Body of pancreas (tissue), 4 donors: Measurements from ENCODE around the gene INTS3. TPM values are rescaled to one million over a fixed set of nuclear protein-coding genes. Genes with fewer than 3 reads are reported as not detected.

ENCODE experiments used
- ATAC-seq: fragments of 150-250 bp; one replicate; pipeline ENCODE4 v1.9.1; 2016
- DNase-seq, 4 donors: peaks; one replicate each; pipeline ENCODE4 v3.0.0-alpha.2; 2019
- H3K27ac ChIP-seq, 4 donors: fragments of 200-600 bp; sonication (generic); 1 replicate in 3 of 4; 2 replicates in 1 of 4; pipeline versions ENCODE4 v1.5.1 to v1.6.1; 2016 to 2019; ENCODE audit warnings: mild to moderate bottlenecking in 1 of 4, mixed read lengths in 1 of 4, moderate library complexity in 1 of 4
- H3K27me3 ChIP-seq, 2 donors: fragments of 200-600 bp; sonication (generic); one replicate each; pipeline ENCODE4 v1.6.0; 2016; ENCODE audit warnings: mild to moderate bottlenecking in 1 of 2
- H3K36me3 ChIP-seq, 2 donors: fragments of 200-600 bp; sonication (generic); replicated peaks in 1 of 2; 2 replicates each; pipeline ENCODE4 v1.5.1; 2016; ENCODE audit warnings: low read depth in 2 of 2; ENCODE audit not compliant: insufficient read depth in 1 of 2
- H3K4me1 ChIP-seq: fragments of 200-600 bp; sonication (generic); one replicate; pipeline ENCODE4 v1.6.0; 2016
- H3K4me3 ChIP-seq, 2 donors: fragments of 200-600 bp; sonication (generic); 1 replicate in 1 of 2; 2 replicates in 1 of 2; pipeline ENCODE4 v1.5.1; 2016 to 2019
- H3K9me3 ChIP-seq, 3 donors: fragments of 200-600 bp; sonication (generic); 1 replicate in 2 of 3; 2 replicates in 1 of 3; pipeline ENCODE4 v1.5.1; 2016
- CTCF ChIP-seq, 7 experiments: fragments of 450-650 bp in 4 of 7; fragments of 200-600 bp in 3 of 7; sonication (generic) in 3 of 7; IDR thresholded peaks; one replicate each; pipeline ENCODE4 v1.5.1; 2016 to 2019; ENCODE audit warnings: antibody characterized with exemption in 7 of 7
- POLR2A ChIP-seq, 3 donors: fragments of 450-650 bp; IDR thresholded peaks; one replicate each; pipeline ENCODE4 v1.6.1; 2016; ENCODE audit warnings: antibody characterized with exemption in 3 of 3, mild to moderate bottlenecking in 2 of 3
- WGBS, 2 donors: methylation state at CpG; one replicate each; pipeline ENCODE4 v1.1.5; 2017; 5-methylcytosine and 5-hydroxymethylcytosine counted together
- intact Hi-C: fragments of 100-400 bp; cut with DNase I; formaldehyde crosslinking; loops from one replicate; pipeline ENCODE4 v1.15.1; 2023
- total RNA-seq, 2 donors: library from RNA; depleted of rRNA; stranded (reverse); fragments of >200 nt; gene quantifications; one replicate each; pipeline ENCODE4 v1.1.0, GENCODE V29; 2016

Gene INTS3
- total RNA-seq, 2 donors from 2014 or later = 25.4 to 33.3 TPM

GRCh38 chr1:153771261-153771660 is 43.4 kb downstream of the INTS3 start:
- H3K4me3 ChIP-seq = no peak overlapping the region
- H3K27ac ChIP-seq = peak overlapping the region in 1 of 4 donors; percentile 9
- DNase-seq (no peak), ATAC-seq (no peak)
- intact Hi-C loops = no loop called here
- no peaks in the 10 kb centered on the region for H3K27me3 ChIP-seq
- peaks cover 0 to 4% of the 10 kb centered on the region in 2 donors for H3K36me3 ChIP-seq
- H3K4me1 ChIP-seq = peaks cover 47% of the 10 kb centered on the region
- 86 to 100% methylated on average over 2 of the region's 2 CpGs for WGBS, 2 donors
- no peaks in the 10 kb centered on the region for H3K9me3 ChIP-seq
- TF ChIP-seq CTCF (IDR thresholded peaks at IDR 0.05) (no peak), POLR2A (IDR thresholded peaks at IDR 0.05) (no peak)

GRCh38 chr1:153771841-153772593 is 44.2 kb downstream of the INTS3 start:
- Histone ChIP-seq H3K4me3 (no peak overlapping the region), H3K9me3 (no peaks in the 10 kb centered on the region), H3K27ac (no peak overlapping the region), H3K36me3 (peaks cover 0 to 4% of the 10 kb centered on the region in 2 donors), H3K27me3 (no peaks in the 10 kb centered on the region), H3K4me1 (peaks cover 55% of the 10 kb centered on the region)
- DNase-seq = no peak
- intact Hi-C loops = no loop called here
- 76 to 87% methylated on average over 3 to 21 of the region's 21 CpGs for WGBS, 2 donors
- peak in 5 of 7 experiments; percentile 10 to 33 (median 13) for TF ChIP-seq CTCF (IDR thresholded peaks at IDR 0.05)
- no peak for TF ChIP-seq POLR2A (IDR thresholded peaks at IDR 0.05)
- ATAC-seq = no peak

GRCh38 chr1:153773096-153773921 is 45.5 kb downstream of the INTS3 start:
- Histone ChIP-seq H3K36me3 (peaks cover 0 to 2% of the 10 kb centered on the region in 2 donors), H3K27me3 (no peaks in the 10 kb centered on the region), H3K4me3 (no peak overlapping the region), H3K27ac (peak overlapping the region in 2 of 4 donors; percentile 19 to 57), H3K4me1 (peaks cover 56% of the 10 kb centered on the region), H3K9me3 (no peaks in the 10 kb centered on the region)
- intact Hi-C loops = no loop called here
- DNase-seq = peak in 1 of 4 donors; percentile 60
- ATAC-seq = no peak
- TF ChIP-seq POLR2A (IDR thresholded peaks at IDR 0.05) (no peak), CTCF (IDR thresholded peaks at IDR 0.05) (no peak)
- 63 to 74% methylated on average over 12 of the region's 12 CpGs for WGBS, 2 donors

- Histone ChIP-seq H3K4me3 (no peak overlapping the region), H3K36me3 (peaks cover 0 to 2% of the 10 kb centered on the region in 2 donors), H3K27me3 (no peaks in the 10 kb centered on the region), H3K27ac (peak overlapping the region in 3 of 4 donors; percentile 19 to 86 (median 65)), H3K4me1 (peaks cover 55% of the 10 kb centered on the region), H3K9me3 (no peaks in the 10 kb centered on the region)
- ATAC-seq (no peak), DNase-seq (no peak)
- 62 to 63% methylated on average over 5 to 8 of the region's 8 CpGs for WGBS, 2 donors
- intact Hi-C loops = no loop called here
- no peak for TF ChIP-seq CTCF (IDR thresholded peaks at IDR 0.05)
- no peak for TF ChIP-seq POLR2A (IDR thresholded peaks at IDR 0.05)
These were observed 46.3 kb downstream of the INTS3 start for GRCh38 chr1:153774026-153774595.
